GM12872 (cell line): ENCODE results near the gene RRM2.

Experiments
- CTCF ChIP-seq: IDR thresholded peaks from 3 replicates; pipeline ENCODE4 v1.5.1; 2011; ENCODE audit warnings: low read depth, mild to moderate bottlenecking, low read length, moderate library complexity; ENCODE audit not compliant: insufficient read depth

Gene RRM2

GRCh38 chr2:10137053-10137843 lies 14.7 kb downstream of the RRM2 start:
- TF ChIP-seq CTCF = no peak

- TF ChIP-seq CTCF = no peak
Measured at GRCh38 chr2:10139536-10139935, 17.0 kb downstream of the RRM2 start.

- 0 out of 3 replicates have a peak, but pooled peaks have one; percentile 2 for TF ChIP-seq CTCF
Measured at GRCh38 chr2:10140841-10141610, 18.5 kb downstream of the RRM2 start.

- peak; percentile 73 for TF ChIP-seq CTCF
Measured at GRCh38 chr2:10141736-10142639, 19.4 kb downstream of the RRM2 start.

- no peak for TF ChIP-seq CTCF
Measured at GRCh38 chr2:10142640-10142965, 20.1 kb downstream of the RRM2 start.

GRCh38 chr2:10144771-10145518 lies 22.4 kb downstream of the RRM2 start:
- no peak for TF ChIP-seq CTCF
